Transverse colon (tissue), 4 donors: ENCODE results near the gene NCMAP.

Experiments used
- CTCF ChIP-seq, 5 experiments: fragments of 200-600 bp in 3 of 5; fragments of 450-650 bp in 2 of 5; sonication (generic) in 3 of 5; IDR thresholded peaks; 1 replicate in 2 of 5; 2 replicates in 3 of 5; pipeline ENCODE4 v1.5.1; 2016 to 2017; ENCODE audit warnings: antibody characterized with exemption in 5 of 5, inconsistent platforms in 3 of 5, mild to moderate bottlenecking in 2 of 5, moderate library complexity in 1 of 5
- POLR2AphosphoS5 ChIP-seq, 3 donors: sonication (generic); formaldehyde crosslinking; IDR thresholded peaks; one replicate each; pipeline ENCODE4 v1.6.1; 2016; ENCODE audit warnings: antibody characterized with exemption in 3 of 3

- no peak for TF ChIP-seq CTCF (IDR thresholded peaks at IDR 0.05)
- TF ChIP-seq POLR2AphosphoS5 (IDR thresholded peaks at IDR 0.05), result no peak
These were observed 1.8 kb downstream of the NCMAP start for GRCh38 chr1:24557711-24558131.
